ENCODE results near the gene PRPSAP2.

DNA sequence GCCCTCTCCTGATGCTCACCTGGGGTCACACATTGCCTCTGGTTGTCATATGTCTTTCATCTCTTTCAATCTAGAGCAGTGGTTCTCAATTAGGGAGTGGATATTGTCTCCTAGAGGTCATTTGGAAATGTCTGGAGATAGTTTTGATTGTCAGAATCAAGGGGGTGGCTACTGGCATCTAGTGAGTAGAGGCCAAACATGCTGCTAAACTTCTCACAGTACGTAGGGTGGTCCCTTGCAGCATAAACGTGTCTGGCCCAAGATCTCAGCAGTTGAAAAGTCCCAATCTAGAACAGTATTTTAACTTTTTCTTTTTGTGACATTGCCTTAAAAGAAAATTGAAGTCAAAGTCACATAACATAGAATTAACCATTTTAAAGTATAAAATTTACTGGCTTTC is 63.6 kb downstream of the PRPSAP2 start:
- no peak for TF ChIP-seq CTCF (IDR thresholded peaks at IDR 0.05)
- no peak for TF ChIP-seq EZH2 (IDR thresholded peaks at IDR 0.05; ENCODE audit: borderline replicate concordance, insufficient read depth, low read depth, low read length, poor library complexity, severe bottlenecking)

Data from B cell (primary cell).